Right atrium auricular region (tissue), 2 donors: Measurements from ENCODE around the gene FOXJ1. TPM values are rescaled to one million over a fixed set of nuclear protein-coding genes. Genes with fewer than 3 reads are reported as not detected.

Experiments
- DNase-seq: peaks from one replicate; pipeline ENCODE4 v3.0.0-alpha.2; 2019; ENCODE audit warnings: low spot score
- H3K27ac ChIP-seq, 2 donors: fragments of 200-600 bp; sonication (generic); 1 replicate in 1 of 2; 2 replicates in 1 of 2; pipeline ENCODE4 v1.5.1; 2016 to 2019
- H3K27me3 ChIP-seq, 2 donors: fragments of 200-600 bp; sonication (generic); one replicate each; pipeline versions ENCODE4 v1.5.1 to v1.6.0; 2017 to 2019
- H3K36me3 ChIP-seq: fragments of 200-600 bp; sonication (generic); one replicate; pipeline ENCODE4 v1.5.1; 2016
- H3K4me1 ChIP-seq, 2 donors: fragments of 200-600 bp; sonication (generic); one replicate each; pipeline versions ENCODE4 v1.5.1 to v1.6.0; 2017 to 2019
- H3K4me3 ChIP-seq, 2 donors: fragments of 200-600 bp; sonication (generic); 1 replicate in 1 of 2; 2 replicates in 1 of 2; pipeline ENCODE4 v1.5.1; 2017 to 2019; ENCODE audit warnings: mild to moderate bottlenecking in 1 of 2, moderate library complexity in 1 of 2
- H3K9me3 ChIP-seq, 2 donors: fragments of 200-600 bp; sonication (generic); one replicate each; pipeline ENCODE4 v1.5.1; 2019
- CTCF ChIP-seq, 2 donors: fragments of 200-600 bp; sonication (generic); IDR thresholded peaks; one replicate each; pipeline ENCODE4 v1.5.1; 2019; ENCODE audit warnings: antibody characterized with exemption in 2 of 2
- total RNA-seq, 2 donors: library from RNA; depleted of rRNA; stranded (reverse); fragments of >200 nt; gene quantifications; one replicate each; pipeline ENCODE4 v1.1.0, GENCODE V29; 2016

Gene FOXJ1
- total RNA-seq, 2 donors from 2014 or later: not detected

GRCh38 chr17:76152591-76152990, 11.5 kb upstream of the FOXJ1 start:
- Histone ChIP-seq H3K27me3 (no peaks in the 10 kb centered on the region), H3K27ac (no peak overlapping the region), H3K36me3 (no peaks in the 10 kb centered on the region), H3K9me3 (no peaks in the 10 kb centered on the region), H3K4me3 (no peak overlapping the region), H3K4me1 (no peaks in the 10 kb centered on the region)
- DNase-seq: no peak
- TF ChIP-seq CTCF (IDR thresholded peaks at IDR 0.05): no peak

GRCh38 chr17:76151896-76152454, 10.9 kb upstream of the FOXJ1 start:
- H3K36me3 ChIP-seq: no peaks in the 10 kb centered on the region
- no peak overlapping the region for H3K4me3 ChIP-seq
- no peak overlapping the region for H3K27ac ChIP-seq
- H3K9me3 ChIP-seq: no peaks in the 10 kb centered on the region
- no peak for TF ChIP-seq CTCF (IDR thresholded peaks at IDR 0.05)
- DNase-seq: no peak
- H3K4me1 ChIP-seq: no peaks in the 10 kb centered on the region
- H3K27me3 ChIP-seq: no peaks in the 10 kb centered on the region

GRCh38 chr17:76150712-76151622, 9.9 kb upstream of the FOXJ1 start:
- DNase-seq: no peak

GRCh38 chr17:76149214-76149613, 8.2 kb upstream of the FOXJ1 start:
- H3K36me3 ChIP-seq: no peaks in the 10 kb centered on the region
- no peak for DNase-seq
- H3K4me1 ChIP-seq: peaks cover 0 to 16% of the 10 kb centered on the region in 2 donors
- no peak overlapping the region for H3K27ac ChIP-seq
- H3K4me3 ChIP-seq: no peak overlapping the region
- no peaks in the 10 kb centered on the region for H3K27me3 ChIP-seq
- no peak for TF ChIP-seq CTCF (IDR thresholded peaks at IDR 0.05)
- no peaks in the 10 kb centered on the region for H3K9me3 ChIP-seq

More at GRCh38 chr17:76150712-76151622, 9.9 kb upstream of the FOXJ1 start:
- Histone ChIP-seq H3K4me1 (peaks cover 0 to 4% of the 10 kb centered on the region in 2 donors), H3K27ac (no peak overlapping the region), H3K9me3 (no peaks in the 10 kb centered on the region), H3K36me3 (no peaks in the 10 kb centered on the region), H3K4me3 (no peak overlapping the region), H3K27me3 (no peaks in the 10 kb centered on the region)
- no peak for TF ChIP-seq CTCF (IDR thresholded peaks at IDR 0.05)

- no peaks in the 10 kb centered on the region for H3K9me3 ChIP-seq
- no peak overlapping the region for H3K27ac ChIP-seq
- H3K36me3 ChIP-seq: no peaks in the 10 kb centered on the region
- H3K4me1 ChIP-seq: peaks cover 0 to 16% of the 10 kb centered on the region in 2 donors
- no peak overlapping the region for H3K4me3 ChIP-seq
- DNase-seq: no peak
- H3K27me3 ChIP-seq: no peaks in the 10 kb centered on the region
- TF ChIP-seq CTCF (IDR thresholded peaks at IDR 0.05): no peak
These were observed 6.9 kb upstream of the FOXJ1 start for GRCh38 chr17:76148015-76148326.
